Thyroid gland (tissue), 4 donors: ENCODE data around the gene SYNC.

Source experiments
- POLR2A ChIP-seq, 2 donors: fragments of 450-650 bp; IDR thresholded peaks; one replicate each; pipeline ENCODE4 v1.6.1; 2017; ENCODE audit warnings: antibody characterized with exemption in 2 of 2, mild to moderate bottlenecking in 2 of 2, moderate library complexity in 1 of 2
- TF ChIP-seq, protein P1 (sequence below), 6 experiments: fragments of 200-600 bp in 3 of 6; fragments of 450-650 bp in 3 of 6; sonication (generic) in 3 of 6; IDR thresholded peaks; one replicate each; pipeline ENCODE4 v1.5.1; 2016 to 2019; ENCODE audit warnings: antibody characterized with exemption in 6 of 6, mild to moderate bottlenecking in 2 of 6, inconsistent platforms in 1 of 6, moderate library complexity in 1 of 6

GRCh38 chr1:32709075-32709474 lies 6.5 kb upstream of the SYNC start:
- TF ChIP-seq, protein P1, sequence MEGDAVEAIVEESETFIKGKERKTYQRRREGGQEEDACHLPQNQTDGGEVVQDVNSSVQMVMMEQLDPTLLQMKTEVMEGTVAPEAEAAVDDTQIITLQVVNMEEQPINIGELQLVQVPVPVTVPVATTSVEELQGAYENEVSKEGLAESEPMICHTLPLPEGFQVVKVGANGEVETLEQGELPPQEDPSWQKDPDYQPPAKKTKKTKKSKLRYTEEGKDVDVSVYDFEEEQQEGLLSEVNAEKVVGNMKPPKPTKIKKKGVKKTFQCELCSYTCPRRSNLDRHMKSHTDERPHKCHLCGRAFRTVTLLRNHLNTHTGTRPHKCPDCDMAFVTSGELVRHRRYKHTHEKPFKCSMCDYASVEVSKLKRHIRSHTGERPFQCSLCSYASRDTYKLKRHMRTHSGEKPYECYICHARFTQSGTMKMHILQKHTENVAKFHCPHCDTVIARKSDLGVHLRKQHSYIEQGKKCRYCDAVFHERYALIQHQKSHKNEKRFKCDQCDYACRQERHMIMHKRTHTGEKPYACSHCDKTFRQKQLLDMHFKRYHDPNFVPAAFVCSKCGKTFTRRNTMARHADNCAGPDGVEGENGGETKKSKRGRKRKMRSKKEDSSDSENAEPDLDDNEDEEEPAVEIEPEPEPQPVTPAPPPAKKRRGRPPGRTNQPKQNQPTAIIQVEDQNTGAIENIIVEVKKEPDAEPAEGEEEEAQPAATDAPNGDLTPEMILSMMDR (IDR thresholded peaks at IDR 0.05), result no peak
- TF ChIP-seq POLR2A (IDR thresholded peaks at IDR 0.05), result no peak
